Fibroblast of villous mesenchyme (primary cell): Measurements from ENCODE around the gene LDLRAP1. TPM values are rescaled to one million over a fixed set of nuclear protein-coding genes. Genes with fewer than 3 reads are reported as not detected.

ENCODE experiments used
- DNase-seq: peaks from one replicate; pipeline ENCODE4 v3.0.0-alpha.2; 2010; ENCODE audit warnings: low read depth
- H3K4me3 ChIP-seq: 2 replicates; pipeline ENCODE4 v1.5.1; 2011; ENCODE audit warnings: low read depth, mild to moderate bottlenecking, low read length
- total RNA-seq: library from RNA; depleted of rRNA; stranded (reverse); fragments of >200 nt; gene quantifications from 2 replicates; pipeline ENCODE4 v1.2.3, GENCODE V29; 2012
- TF ChIP-seq, protein P1 (sequence below): IDR thresholded peaks from 2 replicates; pipeline ENCODE4 v1.5.1; 2012; ENCODE audit warnings: low read depth, mild to moderate bottlenecking, low read length; ENCODE audit not compliant: insufficient read depth

Gene LDLRAP1
- total RNA-seq, 1 donor = 24.6 TPM

DNA sequence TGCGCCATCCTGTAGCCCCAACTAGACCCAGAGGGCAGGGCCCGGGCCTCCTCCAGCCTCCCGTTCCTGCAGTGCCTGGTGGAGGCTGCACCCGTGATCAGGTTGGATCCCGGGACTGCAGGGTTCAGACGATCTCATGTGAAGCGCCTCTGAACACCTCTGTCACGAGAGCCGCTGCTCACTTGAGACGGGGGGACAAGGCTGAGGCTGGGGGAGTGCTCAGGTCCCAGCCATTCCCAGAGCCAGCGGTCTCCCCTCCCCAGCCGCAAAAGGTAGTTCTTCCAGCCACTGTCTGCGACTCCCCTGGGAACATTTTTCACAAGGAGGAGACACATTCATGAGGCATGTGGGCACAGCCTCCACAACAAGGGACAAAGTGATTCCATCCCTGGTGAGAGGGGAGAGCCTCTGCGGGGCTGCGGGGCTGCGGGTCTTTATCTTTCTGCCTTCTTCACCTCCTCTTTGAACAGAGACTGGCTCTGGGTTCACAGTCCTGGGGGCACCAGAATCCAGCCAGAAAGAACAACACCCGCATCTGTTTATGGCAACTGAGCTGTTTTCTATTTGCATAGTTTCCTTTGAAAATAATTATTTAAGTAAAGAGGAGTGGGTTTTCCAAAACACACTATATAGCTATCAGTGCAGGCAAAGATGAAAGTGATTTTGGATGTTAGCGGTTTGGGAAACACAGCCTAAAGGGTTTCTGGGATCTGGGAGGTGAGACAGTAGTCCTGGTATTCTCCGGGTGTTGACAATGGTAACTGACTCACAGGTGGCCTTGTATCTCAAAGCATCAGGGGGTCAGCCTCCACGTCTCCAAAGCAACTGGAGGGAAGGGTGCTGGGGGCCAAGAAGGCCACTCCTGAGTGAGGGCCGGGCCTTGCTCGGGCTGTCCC, 13.0 kb upstream of the LDLRAP1 start:
- no peak overlapping the region for H3K4me3 ChIP-seq
- DNase-seq = no peak
- TF ChIP-seq, protein P1, sequence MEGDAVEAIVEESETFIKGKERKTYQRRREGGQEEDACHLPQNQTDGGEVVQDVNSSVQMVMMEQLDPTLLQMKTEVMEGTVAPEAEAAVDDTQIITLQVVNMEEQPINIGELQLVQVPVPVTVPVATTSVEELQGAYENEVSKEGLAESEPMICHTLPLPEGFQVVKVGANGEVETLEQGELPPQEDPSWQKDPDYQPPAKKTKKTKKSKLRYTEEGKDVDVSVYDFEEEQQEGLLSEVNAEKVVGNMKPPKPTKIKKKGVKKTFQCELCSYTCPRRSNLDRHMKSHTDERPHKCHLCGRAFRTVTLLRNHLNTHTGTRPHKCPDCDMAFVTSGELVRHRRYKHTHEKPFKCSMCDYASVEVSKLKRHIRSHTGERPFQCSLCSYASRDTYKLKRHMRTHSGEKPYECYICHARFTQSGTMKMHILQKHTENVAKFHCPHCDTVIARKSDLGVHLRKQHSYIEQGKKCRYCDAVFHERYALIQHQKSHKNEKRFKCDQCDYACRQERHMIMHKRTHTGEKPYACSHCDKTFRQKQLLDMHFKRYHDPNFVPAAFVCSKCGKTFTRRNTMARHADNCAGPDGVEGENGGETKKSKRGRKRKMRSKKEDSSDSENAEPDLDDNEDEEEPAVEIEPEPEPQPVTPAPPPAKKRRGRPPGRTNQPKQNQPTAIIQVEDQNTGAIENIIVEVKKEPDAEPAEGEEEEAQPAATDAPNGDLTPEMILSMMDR = no peak

DNA sequence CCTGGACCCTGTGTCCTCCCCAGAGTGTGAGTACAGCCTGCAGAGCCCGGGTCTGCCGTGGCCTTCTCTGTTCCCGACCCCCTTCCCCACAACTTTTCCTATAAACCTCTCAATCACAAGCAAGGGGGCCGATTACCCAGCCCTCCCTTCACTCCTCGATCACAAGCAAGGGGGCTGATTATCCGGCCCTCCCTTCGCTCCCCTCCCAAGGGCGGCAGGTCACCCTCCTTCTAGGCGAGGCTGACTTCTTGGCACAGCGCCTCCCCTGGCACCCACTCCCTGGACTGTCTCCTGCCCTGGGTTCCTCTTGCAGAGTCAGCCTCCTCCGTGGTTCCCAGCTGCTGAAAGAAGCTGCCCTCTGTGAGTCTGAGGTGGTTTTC, 12.3 kb upstream of the LDLRAP1 start:
- DNase-seq = no peak
- TF ChIP-seq, protein P1 = no peak
- no peak overlapping the region for H3K4me3 ChIP-seq

DNA sequence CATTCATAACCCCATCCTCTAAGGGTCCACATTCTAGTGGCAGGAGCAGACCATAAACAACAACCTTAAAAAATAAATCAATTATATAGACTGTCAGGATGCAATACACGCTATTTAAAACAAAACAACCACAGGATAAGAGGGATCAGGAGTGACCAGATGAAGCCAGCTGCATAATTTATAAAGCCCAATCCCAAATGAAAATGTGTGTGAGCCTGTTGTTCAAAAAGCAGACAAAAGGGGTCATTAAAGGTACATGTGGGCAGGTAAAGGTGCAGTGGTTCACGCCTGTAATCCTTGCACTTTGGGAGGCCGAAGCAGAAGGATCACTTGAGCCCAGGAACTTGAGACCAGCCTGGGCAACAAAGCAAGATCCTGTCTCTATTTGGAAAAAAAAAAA, 10.4 kb upstream of the LDLRAP1 start:
- DNase-seq = no peak
- TF ChIP-seq, protein P1 = no peak
- no peak overlapping the region for H3K4me3 ChIP-seq

DNA sequence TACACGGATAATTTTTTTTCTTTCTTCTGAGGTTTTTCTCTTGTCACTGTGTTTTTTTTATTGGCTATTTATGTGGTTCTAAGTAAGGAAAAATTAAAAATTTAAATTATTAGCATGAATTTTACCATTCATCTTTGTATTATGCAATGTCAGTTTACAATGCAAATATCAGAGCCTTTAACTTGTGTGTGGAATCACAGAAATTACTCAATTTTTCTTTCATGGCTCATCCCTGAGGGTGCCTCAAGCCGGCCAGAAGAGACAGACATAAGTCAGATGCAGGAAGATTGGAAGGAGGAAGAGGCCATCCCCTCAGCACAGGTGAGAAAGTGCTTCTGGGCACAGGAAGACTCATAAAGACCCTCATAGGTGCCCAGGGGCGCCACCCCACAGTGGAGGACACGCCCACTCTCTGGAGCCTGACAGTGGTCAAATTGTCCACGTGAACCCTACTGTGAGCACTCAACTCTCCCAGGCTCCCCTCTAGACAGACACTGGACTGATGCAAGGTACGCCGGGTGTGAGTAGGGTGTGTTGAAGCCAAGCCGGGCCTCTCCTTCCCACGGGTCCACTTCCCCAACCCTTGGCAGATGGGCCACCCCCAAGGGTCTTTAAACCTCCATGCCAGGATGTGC, 9.5 kb upstream of the LDLRAP1 start:
- no peak overlapping the region for H3K4me3 ChIP-seq
- TF ChIP-seq, protein P1 = no peak
- no peak for DNase-seq

DNA sequence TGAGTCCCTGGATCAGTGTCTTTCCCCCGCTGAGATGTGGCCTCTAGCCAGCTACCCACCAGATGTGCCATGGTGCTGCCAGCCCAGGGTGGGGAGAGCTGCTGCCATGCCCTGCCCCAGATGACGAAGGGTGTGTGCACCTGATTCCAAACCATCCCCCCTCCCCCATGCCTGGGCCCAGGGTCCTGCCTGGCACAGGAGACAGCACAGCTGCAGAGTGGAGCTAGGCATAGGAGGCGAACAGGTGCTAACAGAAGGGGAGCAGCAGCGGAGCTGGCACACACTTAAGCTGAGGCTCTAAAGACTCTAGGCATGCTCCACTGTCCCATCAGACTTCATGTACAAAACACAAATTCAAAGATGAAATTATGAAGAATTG, 9.0 kb upstream of the LDLRAP1 start:
- TF ChIP-seq, protein P1 = no peak
- no peak for DNase-seq
- H3K4me3 ChIP-seq = no peak overlapping the region

DNA sequence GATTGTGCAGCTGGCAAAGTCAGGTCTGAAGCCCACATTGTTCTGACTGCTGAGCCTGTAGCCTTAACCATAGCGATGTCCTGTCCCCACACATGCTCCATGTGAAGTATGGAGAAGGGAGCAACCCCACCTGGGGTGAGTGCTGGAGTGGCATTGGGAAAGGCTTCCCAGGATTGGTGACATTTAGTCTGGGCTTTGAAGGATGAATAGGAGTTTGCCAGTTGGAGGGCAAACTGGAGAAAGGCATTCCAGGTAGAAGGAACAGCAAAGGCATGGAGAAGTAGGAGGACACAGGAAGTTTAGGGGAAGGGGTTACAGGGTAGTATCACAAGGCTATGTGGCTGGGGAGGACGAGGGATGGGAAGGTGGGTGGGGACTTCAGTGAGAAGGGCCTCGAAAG, 7.3 kb upstream of the LDLRAP1 start:
- no peak for DNase-seq
- TF ChIP-seq, protein P1 = no peak
- H3K4me3 ChIP-seq = no peak overlapping the region
